K562 (cell line): ENCODE measurements around the gene FBXO4. TPM values are rescaled to one million over a fixed set of nuclear protein-coding genes. Genes with fewer than 3 reads are reported as not detected.
A peak's percentile ranks its signal among the peaks of the same experiment; 100 is the strongest.

ENCODE experiments used
- CEBPZ ChIP-seq: fragments of 150-350 bp; IDR thresholded peaks from 2 replicates; pipeline ENCODE4 v1.6.1; 2014; ENCODE audit warnings: low read depth, mild to moderate bottlenecking, low read length, borderline replicate concordance
- COPS2 ChIP-seq: fragments of 450-650 bp; conservative IDR thresholded peaks from 2 replicates; pipeline ENCODE4 v1.6.1; 2016; ENCODE audit warnings: mild to moderate bottlenecking, moderate library complexity
- CREB3 ChIP-seq: fragments of 450-650 bp; conservative IDR thresholded peaks from 2 replicates; pipeline ENCODE4 v1.6.1; 2016; ENCODE audit warnings: missing genetic modification characterization, low read depth, mild to moderate bottlenecking, missing compliant biosample characterization, moderate library complexity
- CREM ChIP-seq: IDR thresholded peaks from 2 replicates; pipeline ENCODE4 v1.6.1; 2014; ENCODE audit warnings: antibody characterized with exemption, low read depth
- DIDO1 ChIP-seq: fragments of 450-650 bp; IDR thresholded peaks from 2 replicates; pipeline ENCODE4 v1.6.1; 2016; ENCODE audit warnings: low read depth, missing biosample characterization, missing genetic modification characterization
- FOSL1 ChIP-seq: fragments of 200-800 bp; sonication (Bioruptor generic); conservative IDR thresholded peaks from 2 replicates; pipeline ENCODE4 v1.6.1; 2016; ENCODE audit warnings: missing genetic modification characterization, missing compliant biosample characterization
- GATAD2B ChIP-seq: fragments of 450-650 bp; IDR thresholded peaks from 2 replicates; pipeline ENCODE4 v1.6.1; 2017; ENCODE audit warnings: mild to moderate bottlenecking, borderline replicate concordance
- ID3 ChIP-seq, 2 experiments: fragments of 250-450 bp in 1 of 2; fragments of 450-650 bp in 1 of 2; sonication (Bioruptor Pico) in 1 of 2; IDR thresholded peaks; 2 replicates each; pipeline versions ENCODE4 v1.6.1 to v1.8.0; 2016 to 2021; ENCODE audit warnings: mild to moderate bottlenecking in 2 of 2, moderate library complexity in 2 of 2, missing compliant biosample characterization in 1 of 2, missing genetic modification characterization in 1 of 2
- KLF6 ChIP-seq: fragments of 250-450 bp; sonication (Bioruptor Pico); IDR thresholded peaks from 2 replicates; pipeline ENCODE4 v1.4.0; 2020; ENCODE audit warnings: mild to moderate bottlenecking, moderate library complexity, borderline replicate concordance
- NUFIP1 ChIP-seq: fragments of 450-650 bp; IDR thresholded peaks from 2 replicates; pipeline ENCODE4 v1.6.1; 2018; ENCODE audit not compliant: partially characterized antibody
- PHB2 ChIP-seq: fragments of 450-650 bp; IDR thresholded peaks from 2 replicates; pipeline ENCODE4 v1.6.1; 2017; ENCODE audit warnings: low read depth
- RBM39 ChIP-seq: fragments of 200-400 bp; formaldehyde crosslinking; optimal IDR thresholded peaks from 2 replicates; pipeline ENCODE3; 2018; ENCODE audit warnings: low read depth, low read length
- SPI1 ChIP-seq: IDR thresholded peaks from 2 replicates; pipeline ENCODE4 v1.6.1; 2011; ENCODE audit warnings: low read depth, low read length, control low read depth, borderline replicate concordance
- TAL1 ChIP-seq: fragments of 450-650 bp; IDR thresholded peaks from 2 replicates; pipeline ENCODE4 v1.6.1; 2016; ENCODE audit warnings: mild to moderate bottlenecking
- TRIM24 ChIP-seq, 2 experiments: fragments of 450-650 bp; IDR thresholded peaks; 2 replicates each; pipeline ENCODE4 v1.6.1; 2016
- ZC3H11A ChIP-seq: IDR thresholded peaks from 2 replicates; pipeline ENCODE4 v1.6.1; 2012; ENCODE audit warnings: low read depth, low read length, improper control_type of control experiment
- ZHX1 ChIP-seq: fragments of 150-350 bp; conservative IDR thresholded peaks from 2 replicates; pipeline ENCODE4 v1.6.1; 2014; ENCODE audit warnings: low read length
- ZNF184 ChIP-seq: sonication (generic); formaldehyde crosslinking; IDR thresholded peaks from 2 replicates; pipeline ENCODE4 v1.5.0; 2020; ENCODE audit warnings: missing genetic modification reagents
- ZNF324 ChIP-seq: fragments of 250-450 bp; sonication (Bioruptor Pico); IDR thresholded peaks from 2 replicates; pipeline ENCODE4 v1.4.0; 2020; ENCODE audit warnings: mild to moderate bottlenecking
- ZNF41 ChIP-seq: fragments of 250-450 bp; sonication (Bioruptor Pico); conservative IDR thresholded peaks from 2 replicates; pipeline ENCODE4 v1.4.0; 2020; ENCODE audit warnings: mild to moderate bottlenecking
- ZNF431 ChIP-seq: sonication (generic); formaldehyde crosslinking; IDR thresholded peaks from 2 replicates; pipeline ENCODE4 v1.8.0; 2022; ENCODE audit warnings: mild to moderate bottlenecking, missing genetic modification reagents
- polyA plus RNA-seq, 8 experiments: library from polyadenylated mRNA; depleted of rRNA in 4 of 8; stranded (reverse) in 5 of 8; unstranded in 3 of 8; fragments of >200 nt; fragmentation: Nextera tagmentation in 2 of 8; fragmentation: Illumina TruSeq in 1 of 8; extraction: Ambion mirVana in 2 of 8; extraction: Trizol in 1 of 8; gene quantifications; 2 replicates each; pipeline versions ENCODE4 v1.2.1 to v1.2.3, GENCODE V29; 2011 to 2014; ENCODE audit warnings: inconsistent platforms in 1 of 8, missing spikeins in 1 of 8
- total RNA-seq, 7 experiments: library from RNA; depleted of rRNA in 6 of 7; stranded (reverse); fragments of >200 nt in 6 of 7; fragmentation: Illumina TruSeq in 2 of 7; extraction: Trizol in 2 of 7; gene quantifications; 2 replicates each; pipeline versions ENCODE4 v1.2.1 to v1.2.3, GENCODE V29; 2011 to 2021; ENCODE audit warnings: low replicate concordance in 1 of 7

FBXO4 gene
- total and polyA plus RNA-seq, 9 of the 15 experiments (the other 6 are each of a cell fraction or from before 2014, with no cell fraction given) = 5.9 to 33.4 (median 19.6) TPM

GRCh38 chr5:41903892-41904799, 20.9 kb upstream of the FBXO4 start, which contains the start of gene RIMOC1 (continued):
- TF ChIP-seq ID3 (CRISPR knock-in tag; IDR thresholded peaks at IDR 0.05) = no peak
- peak; percentile 85 for TF ChIP-seq ID3 (tag; IDR thresholded peaks at IDR 0.05)
- peak; percentile 56; the same call in 1 of the 2 replicates for TF ChIP-seq ZNF431 (CRISPR knock-in tag)
- TF ChIP-seq ZC3H11A = no peak
- TF ChIP-seq DIDO1 (tag) = peak; percentile 87
- TF ChIP-seq ZHX1 = no peak
- no peak for TF ChIP-seq ZNF184
- no peak for TF ChIP-seq RBM39
- TF ChIP-seq ZNF41 (CRISPR knock-in tag) = peak; percentile 66; the same call in 1 of the 2 replicates
- TF ChIP-seq TAL1 = no peak
- TF ChIP-seq TRIM24 (IDR thresholded peaks at IDR 0.05) = peak; percentile 52 to 64; a peak in 3 of 4 replicates
- TF ChIP-seq ZNF324 (CRISPR knock-in tag) = peak; percentile 58; the same call in 1 of the 2 replicates
- TF ChIP-seq CEBPZ = no peak
- no peak for TF ChIP-seq COPS2
- peak; percentile 32; the same call in 1 of the 2 replicates for TF ChIP-seq FOSL1
- TF ChIP-seq NUFIP1 = no peak
- TF ChIP-seq CREB3 (tag) = no peak
- TF ChIP-seq PHB2 = no peak
- peak; percentile 65; the same call in 1 of the 2 replicates for TF ChIP-seq SPI1
- TF ChIP-seq GATAD2B = no peak
- TF ChIP-seq KLF6 (CRISPR knock-in tag) = peak; percentile 91; the same call in 1 of the 2 replicates
- TF ChIP-seq CREM = peak; percentile 93
